ENCODE measurements around the gene KLK14. TPM values are rescaled to one million over a fixed set of nuclear protein-coding genes. Genes with fewer than 3 reads are reported as not detected.

KLK14 gene
- total RNA-seq, 2 experiments from 2014 or later, result 0.61 to 0.76 TPM

DNA sequence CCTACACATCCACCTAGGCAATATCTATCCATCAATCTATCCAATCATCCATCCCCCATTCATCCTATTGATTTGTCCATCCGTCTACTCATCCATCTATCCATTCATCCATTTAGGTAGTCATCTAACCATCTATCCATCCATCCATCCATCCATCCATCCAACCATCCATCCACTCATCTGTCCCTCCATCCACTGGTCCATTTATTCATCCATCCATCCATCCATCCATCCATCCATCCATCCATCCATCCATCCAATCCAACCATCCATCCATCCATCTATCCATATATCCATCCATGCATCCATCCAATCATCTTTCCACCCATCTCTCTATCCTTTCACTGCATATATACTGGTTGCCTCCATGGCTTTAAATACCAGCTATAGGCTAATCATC is 21.7 kb downstream of the KLK14 start:
- DNase-seq, result no peak
- ChIA-PET CTCF (no interaction called here), POLR2A (no interaction called here)
- Mint-ChIP-seq H3K27me3 (peaks cover 27% of the 10 kb centered on the region), H3K4me3 (no peak overlapping the region), H3K9me3 (no peaks in the 10 kb centered on the region), H3K36me3 (no peaks in the 10 kb centered on the region), H3K27ac (no peak overlapping the region), H3K4me1 (ENCODE audit: low read depth) (peaks cover 2% of the 10 kb centered on the region)
- intact Hi-C loops (cut with micrococcal nuclease), result no loop called here

DNA sequence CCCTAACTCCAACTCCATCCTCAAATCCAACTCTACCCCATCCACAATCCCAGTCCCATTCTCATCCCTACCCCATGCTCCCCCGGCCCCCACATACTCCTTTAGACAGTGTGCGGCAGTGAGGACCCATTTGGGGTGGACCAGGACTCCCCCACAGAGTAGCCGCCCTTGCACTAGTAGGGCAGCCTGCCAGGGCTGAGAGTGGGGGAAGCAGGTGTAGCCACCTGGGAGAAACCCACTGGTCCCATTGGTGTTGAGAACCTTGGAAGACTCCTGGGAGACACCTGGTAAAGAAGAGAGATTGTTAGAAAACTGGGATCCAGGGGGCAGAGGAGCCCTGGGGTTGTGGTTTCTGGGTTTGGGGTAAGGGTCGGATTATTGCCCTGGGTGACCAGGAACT is 22.4 kb downstream of the KLK14 start:
- no peak for DNase-seq
- Mint-ChIP-seq H3K36me3 (no peaks in the 10 kb centered on the region), H3K9me3 (no peaks in the 10 kb centered on the region), H3K4me3 (no peak overlapping the region), H3K27me3 (peaks cover 25% of the 10 kb centered on the region), H3K4me1 (ENCODE audit: low read depth) (peaks cover 2% of the 10 kb centered on the region), H3K27ac (no peak overlapping the region)
- intact Hi-C loops (cut with micrococcal nuclease), result no loop called here
- ChIA-PET POLR2A (no interaction called here), CTCF (no interaction called here)

DNA sequence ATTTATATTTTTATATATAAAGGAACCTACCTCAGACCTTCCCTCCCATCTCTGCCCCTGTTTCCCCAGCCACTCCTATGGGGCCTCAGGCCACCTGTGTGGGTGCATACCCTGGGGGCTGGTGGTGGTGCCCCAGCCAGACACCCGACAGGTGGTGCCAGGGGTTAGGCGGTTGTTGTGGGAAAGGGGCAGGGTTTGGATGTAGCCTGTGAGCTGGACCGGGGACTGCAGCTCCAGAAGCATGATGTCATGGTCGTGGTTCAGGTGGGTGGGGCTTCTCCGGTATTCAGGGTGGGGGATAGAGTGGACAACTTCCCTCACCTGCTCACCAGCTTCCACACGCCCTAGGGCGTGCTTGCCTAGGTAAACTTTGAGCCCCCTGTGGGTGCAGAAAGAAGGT is 23.0 kb downstream of the KLK14 start:
- Mint-ChIP-seq H3K27me3 (peaks cover 25% of the 10 kb centered on the region), H3K36me3 (no peaks in the 10 kb centered on the region), H3K27ac (no peak overlapping the region), H3K9me3 (no peaks in the 10 kb centered on the region), H3K4me1 (ENCODE audit: low read depth) (no peaks in the 10 kb centered on the region), H3K4me3 (no peak overlapping the region)
- intact Hi-C loops (cut with micrococcal nuclease), result no loop called here
- DNase-seq, result no peak
- POLR2A ChIA-PET, result no interaction called here
- CTCF ChIA-PET, result no interaction called here

DNA sequence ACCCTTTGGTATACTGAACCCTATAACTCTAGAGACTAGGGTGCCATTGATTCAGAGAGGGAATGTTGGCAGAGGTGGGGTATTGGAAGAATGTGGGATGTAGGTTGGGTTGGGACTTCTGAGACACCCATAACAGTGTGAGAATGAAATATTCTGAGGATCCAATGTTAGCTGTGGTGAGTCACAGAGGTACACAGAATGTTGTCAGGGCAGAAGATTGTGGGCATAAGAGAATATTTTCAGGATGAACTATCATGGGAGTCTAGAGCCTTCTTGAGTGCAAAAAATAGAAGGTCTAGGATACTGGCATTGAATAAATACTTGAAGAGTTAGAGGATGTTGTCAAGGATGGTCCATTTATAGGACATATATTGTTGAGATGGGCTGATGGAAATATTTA is 26.8 kb downstream of the KLK14 start:
- H3K9me3 Mint-ChIP-seq, result no peaks in the 10 kb centered on the region

DNA sequence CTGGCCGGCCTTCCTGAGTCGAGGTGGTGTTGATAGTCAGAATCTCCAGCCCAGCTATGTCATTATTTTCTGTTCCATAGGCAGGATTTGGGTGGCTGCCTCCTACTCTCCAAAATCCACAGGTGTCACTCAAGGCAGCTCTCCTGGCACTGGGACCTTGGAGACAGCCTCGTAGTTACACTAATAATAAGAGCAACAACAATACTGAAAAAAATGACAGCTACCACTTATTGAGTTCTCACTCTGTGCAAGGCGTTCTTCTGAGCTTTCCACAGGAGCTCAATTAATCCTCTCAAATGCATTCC is 35.7 kb downstream of the KLK14 start:
- intact Hi-C loops (cut with micrococcal nuclease), result no loop called here
- no peaks in the 10 kb centered on the region for H3K4me1 Mint-ChIP-seq (ENCODE audit: low read depth)

More for the DNA sequence above, 26.8 kb downstream of the KLK14 start:
- no peaks in the 10 kb centered on the region for H3K36me3 Mint-ChIP-seq
- CTCF ChIA-PET, result no interaction called here
- no peak overlapping the region for H3K27ac Mint-ChIP-seq
- H3K27me3 Mint-ChIP-seq, result peaks cover 20% of the 10 kb centered on the region
- POLR2A ChIA-PET, result no interaction called here
- intact Hi-C loops (cut with micrococcal nuclease), result no loop called here
- H3K4me1 Mint-ChIP-seq (ENCODE audit: low read depth), result no peaks in the 10 kb centered on the region
- DNase-seq, result no peak
- no peak overlapping the region for H3K4me3 Mint-ChIP-seq

DNA sequence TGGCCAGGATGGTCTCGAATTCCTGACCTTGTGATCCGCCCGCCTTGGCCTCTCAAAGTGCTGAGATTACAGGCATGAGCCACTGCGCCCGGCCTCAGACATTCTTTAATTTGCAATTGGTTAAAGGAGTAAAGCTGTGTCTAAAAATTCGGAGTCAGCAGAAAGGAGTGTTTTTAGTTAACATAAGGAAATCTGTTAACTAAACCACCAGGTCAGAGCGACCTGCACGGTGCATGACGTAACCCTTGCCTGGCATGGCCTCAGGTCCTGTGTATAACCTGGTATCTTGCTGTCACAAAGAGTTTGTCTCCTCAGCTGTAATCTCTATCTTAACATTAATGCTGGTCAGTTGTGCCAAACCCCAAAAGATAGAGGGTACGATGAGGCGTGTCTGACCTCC is 38.4 kb downstream of the KLK14 start:
- no peak for DNase-seq
- H3K27ac Mint-ChIP-seq, result no peak overlapping the region
- H3K4me3 Mint-ChIP-seq, result no peak overlapping the region
- no peaks in the 10 kb centered on the region for H3K9me3 Mint-ChIP-seq
- ChIA-PET CTCF (interaction anchor here (1.0 kb wide), 1 partner anchor 170 kb away, joined by 5 read pairs; no protein-coding TSS in a partner anchor), POLR2A (no interaction called here)
- H3K4me1 Mint-ChIP-seq (ENCODE audit: low read depth), result no peaks in the 10 kb centered on the region
- intact Hi-C loops (cut with micrococcal nuclease), result no loop called here
- no peaks in the 10 kb centered on the region for H3K36me3 Mint-ChIP-seq
- peaks cover 6% of the 10 kb centered on the region for H3K27me3 Mint-ChIP-seq

More for the DNA sequence above, 35.7 kb downstream of the KLK14 start:
- Mint-ChIP-seq H3K27ac (no peak overlapping the region), H3K27me3 (peaks cover 11% of the 10 kb centered on the region), H3K36me3 (no peaks in the 10 kb centered on the region), H3K9me3 (no peaks in the 10 kb centered on the region), H3K4me3 (no peak overlapping the region)
- CTCF ChIA-PET, result no interaction called here
- DNase-seq, result no peak
- POLR2A ChIA-PET, result no interaction called here

DNA sequence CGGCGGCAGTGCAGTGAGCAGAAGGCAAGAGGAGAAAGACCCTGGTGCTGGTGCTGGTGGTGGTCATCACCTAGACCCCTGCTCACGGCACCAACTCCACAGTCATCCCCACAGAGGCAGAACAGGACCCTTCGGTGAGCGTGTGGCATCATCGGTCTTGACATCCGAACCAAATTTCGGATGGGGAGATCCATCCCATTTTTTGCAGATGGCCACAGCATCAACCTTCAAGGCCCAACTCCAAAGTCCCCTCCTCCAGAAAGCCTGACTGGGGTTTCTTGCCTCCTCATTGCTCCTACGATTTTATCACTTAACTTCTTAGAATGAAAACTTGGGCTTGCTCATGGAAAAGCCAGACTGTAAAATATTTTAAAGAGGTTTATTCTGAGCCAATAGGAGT is 39.2 kb downstream of the KLK14 start:
- H3K9me3 Mint-ChIP-seq, result no peaks in the 10 kb centered on the region
- H3K27ac Mint-ChIP-seq, result no peak overlapping the region
- CTCF ChIA-PET, result no interaction called here
- intact Hi-C loops (cut with micrococcal nuclease), result no loop called here
- POLR2A ChIA-PET, result no interaction called here
- H3K4me3 Mint-ChIP-seq, result no peak overlapping the region
- H3K36me3 Mint-ChIP-seq, result no peaks in the 10 kb centered on the region
- H3K27me3 Mint-ChIP-seq, result peaks cover 3% of the 10 kb centered on the region
- H3K4me1 Mint-ChIP-seq (ENCODE audit: low read depth), result no peaks in the 10 kb centered on the region
- no peak for DNase-seq

DNA sequence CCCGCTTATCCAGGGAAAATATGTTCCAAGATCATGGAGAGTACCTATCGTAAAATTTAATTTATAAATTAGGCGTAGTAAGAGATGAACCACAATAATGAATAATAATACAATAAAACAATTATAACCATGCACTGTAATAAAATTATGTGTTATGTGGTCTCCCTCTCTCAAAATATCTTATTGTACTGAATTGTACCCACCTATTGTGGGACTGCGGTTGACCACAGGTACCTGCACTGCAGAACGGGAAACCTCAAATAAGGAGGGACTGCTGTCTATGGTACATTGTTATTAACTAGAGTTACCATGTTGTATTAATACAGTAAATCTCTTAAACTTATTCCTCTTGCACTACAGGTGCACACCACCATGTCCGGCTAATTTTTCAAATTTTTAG is 42.5 kb downstream of the KLK14 start:
- Mint-ChIP-seq H3K9me3 (no peaks in the 10 kb centered on the region), H3K27me3 (peaks cover 1% of the 10 kb centered on the region), H3K4me3 (no peak overlapping the region), H3K4me1 (ENCODE audit: low read depth) (no peaks in the 10 kb centered on the region), H3K36me3 (no peaks in the 10 kb centered on the region), H3K27ac (no peak overlapping the region)
- intact Hi-C loops (cut with micrococcal nuclease), result no loop called here
- ChIA-PET POLR2A (no interaction called here), CTCF (no interaction called here)
- DNase-seq, result no peak

DNA sequence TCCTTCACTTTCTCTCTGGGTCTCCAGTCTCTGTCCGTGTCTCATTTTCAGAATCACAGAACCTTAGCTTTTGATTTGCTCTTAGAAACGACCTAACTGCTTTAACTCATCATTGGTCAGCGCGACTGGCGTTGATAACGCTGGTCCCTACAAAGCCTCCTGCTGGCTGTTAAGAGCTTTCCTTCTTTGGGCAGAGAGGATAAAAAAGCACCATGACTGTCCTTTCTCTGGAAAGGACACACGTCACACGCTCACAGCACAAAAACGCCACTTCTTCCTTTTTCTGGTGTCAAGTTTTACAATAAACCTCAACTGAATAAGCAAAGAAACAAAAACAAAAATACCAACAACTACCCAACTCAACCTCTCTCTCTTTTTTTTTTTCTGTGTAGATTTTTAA is 46.2 kb downstream of the KLK14 start:
- Mint-ChIP-seq H3K9me3 (no peaks in the 10 kb centered on the region), H3K36me3 (no peaks in the 10 kb centered on the region), H3K27me3 (peaks cover 6% of the 10 kb centered on the region), H3K4me3 (no peak overlapping the region), H3K4me1 (ENCODE audit: low read depth) (no peaks in the 10 kb centered on the region), H3K27ac (no peak overlapping the region)
- ChIA-PET CTCF (no interaction called here), POLR2A (no interaction called here)
- intact Hi-C loops (cut with micrococcal nuclease), result no loop called here
- no peak for DNase-seq

DNA sequence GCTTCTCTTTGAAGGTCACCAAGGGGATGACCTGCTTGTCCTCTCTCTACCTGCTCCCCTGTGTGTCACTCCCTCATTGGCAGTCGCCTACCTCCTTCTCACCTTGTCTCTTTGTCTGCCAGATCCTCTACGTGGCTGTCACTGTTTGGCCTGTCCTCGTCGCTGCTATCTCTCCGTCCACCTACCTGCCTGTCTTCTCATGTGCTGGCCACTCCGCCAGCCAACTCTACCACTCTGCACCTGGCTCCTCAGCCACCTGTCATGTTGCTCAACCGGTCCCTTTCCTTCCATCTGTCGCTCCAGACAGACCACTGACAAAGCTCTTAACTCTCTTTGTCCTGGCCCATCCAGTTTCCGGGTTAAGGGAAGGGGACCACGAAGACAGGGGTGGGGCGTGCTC is 48.0 kb downstream of the KLK14 start, which contains the start of gene KLK12:
KLK12 (minus strand) TSS at position 299 of the 400 bp plus-strand sequence. CDS start 381 bp downstream, outside the sequence.
- no peak for DNase-seq
- Mint-ChIP-seq H3K27ac (no peak within 1 kb of the TSS), H3K4me3 (no peak within 1 kb of the TSS), H3K27me3 (peaks cover 14% of the 10 kb centered on the region), H3K4me1 (ENCODE audit: low read depth) (no peaks in the 10 kb centered on the region), H3K36me3 (no peaks in the 10 kb centered on the region), H3K9me3 (no peaks in the 10 kb centered on the region)
- CTCF ChIA-PET, result no interaction called here
- intact Hi-C loops (cut with micrococcal nuclease), result no loop called here
- POLR2A ChIA-PET, result no interaction called here

DNA sequence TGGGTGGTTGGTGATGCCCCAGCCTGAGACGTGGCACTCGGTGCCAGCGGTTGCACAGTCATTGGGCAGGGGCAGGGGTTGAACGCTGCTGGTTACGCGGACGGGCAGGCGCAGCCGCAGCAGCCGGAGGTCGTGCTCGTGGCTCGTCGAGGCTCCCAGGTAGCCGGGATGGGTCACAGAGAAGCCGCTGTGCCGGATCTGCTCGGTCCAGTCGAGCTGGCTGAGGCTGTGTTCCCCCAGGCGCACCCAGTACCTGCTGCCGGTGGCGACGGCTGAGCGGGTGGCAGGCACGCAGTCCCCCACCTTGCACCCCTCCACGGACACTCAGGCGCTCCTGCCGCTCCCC is 50.8 kb downstream of the KLK14 start:
- no peaks in the 10 kb centered on the region for H3K36me3 Mint-ChIP-seq
- no peak overlapping the region for H3K4me3 Mint-ChIP-seq
- H3K9me3 Mint-ChIP-seq, result no peaks in the 10 kb centered on the region
- no peak for DNase-seq
- H3K27ac Mint-ChIP-seq, result no peak overlapping the region
- peaks cover 18% of the 10 kb centered on the region for H3K27me3 Mint-ChIP-seq
- intact Hi-C loops (cut with micrococcal nuclease), result no loop called here
- no peaks in the 10 kb centered on the region for H3K4me1 Mint-ChIP-seq (ENCODE audit: low read depth)
- ChIA-PET POLR2A (no interaction called here), CTCF (no interaction called here)

DNA sequence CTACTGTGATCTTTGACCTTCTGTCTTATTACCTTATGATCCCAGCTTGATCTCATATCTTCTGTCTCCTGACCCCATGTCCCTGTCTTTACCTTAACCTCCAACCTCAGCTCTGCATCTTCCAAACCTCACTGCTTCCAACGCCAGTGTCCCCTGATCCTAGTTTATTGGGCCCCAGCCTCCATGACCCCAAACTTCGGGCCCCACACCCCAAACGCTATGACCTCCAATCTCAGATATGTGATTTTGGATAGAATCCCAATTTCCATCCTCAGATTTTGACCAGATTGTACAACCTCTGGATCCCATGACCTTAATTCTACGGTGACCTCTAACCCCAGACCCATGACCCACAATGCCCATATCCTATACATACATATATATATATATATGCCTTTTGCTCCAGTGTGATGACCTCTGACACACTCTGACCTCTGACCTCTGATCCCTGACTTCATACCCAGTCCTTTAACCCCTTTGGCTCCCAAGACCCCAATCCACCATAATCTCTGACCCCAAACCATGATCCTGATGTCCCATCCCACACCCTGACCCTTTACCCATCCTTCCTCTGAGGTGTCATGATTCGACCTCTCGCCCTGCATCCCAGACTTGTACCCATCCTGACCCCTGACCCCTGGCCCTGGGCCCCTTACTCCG is 51.3 kb downstream of the KLK14 start:
- ChIA-PET CTCF (no interaction called here), POLR2A (no interaction called here)
- no peak for DNase-seq
- peaks cover 20% of the 10 kb centered on the region for H3K27me3 Mint-ChIP-seq
- intact Hi-C loops (cut with micrococcal nuclease), result no loop called here
- H3K27ac Mint-ChIP-seq, result no peak overlapping the region
- no peak overlapping the region for H3K4me3 Mint-ChIP-seq
- H3K4me1 Mint-ChIP-seq (ENCODE audit: low read depth), result no peaks in the 10 kb centered on the region
- no peaks in the 10 kb centered on the region for H3K36me3 Mint-ChIP-seq
- H3K9me3 Mint-ChIP-seq, result no peaks in the 10 kb centered on the region

DNA sequence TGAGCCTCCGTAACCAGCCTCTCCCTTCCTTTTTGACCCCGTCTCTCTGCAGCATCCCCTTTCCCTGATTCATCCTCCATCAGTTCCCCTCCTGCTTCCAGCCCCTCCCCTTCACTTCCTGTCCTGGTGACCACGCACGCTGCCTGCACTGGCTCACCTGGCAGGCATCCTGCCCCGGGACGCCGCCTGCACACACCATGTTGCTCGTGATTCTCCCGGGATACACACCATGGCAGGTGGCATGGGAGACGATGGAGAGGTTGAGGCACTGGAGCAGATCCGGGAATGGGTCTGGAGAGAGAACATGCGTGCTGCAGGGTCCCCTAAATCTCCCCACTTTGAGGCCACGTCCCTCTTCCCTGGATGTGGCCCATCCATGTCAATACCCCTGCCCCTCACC is 52.1 kb downstream of the KLK14 start:
- Mint-ChIP-seq H3K27ac (no peak overlapping the region), H3K4me1 (ENCODE audit: low read depth) (no peaks in the 10 kb centered on the region), H3K27me3 (peaks cover 20% of the 10 kb centered on the region), H3K4me3 (no peak overlapping the region), H3K36me3 (no peaks in the 10 kb centered on the region), H3K9me3 (no peaks in the 10 kb centered on the region)
- ChIA-PET CTCF (no interaction called here), POLR2A (no interaction called here)
- no peak for DNase-seq
- intact Hi-C loops (cut with micrococcal nuclease), result no loop called here

DNA sequence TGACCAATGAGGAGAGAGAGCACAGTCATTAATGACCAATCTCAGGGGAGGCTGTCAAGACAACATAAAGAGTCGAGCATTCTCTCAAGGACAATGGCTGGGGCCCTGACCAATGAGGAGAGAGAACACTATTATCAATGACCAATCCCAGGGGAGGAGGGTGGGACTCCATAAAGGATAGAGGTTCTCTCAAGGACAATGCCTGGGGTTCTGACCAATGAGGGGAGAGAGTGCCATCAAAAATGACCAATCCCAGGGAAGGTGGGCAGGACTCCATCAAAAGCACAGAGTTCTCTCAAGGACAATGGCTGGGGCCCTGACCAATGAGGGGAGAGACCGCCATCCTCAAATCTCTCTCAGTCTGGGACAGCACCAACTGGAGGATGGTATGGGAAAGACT is 53.0 kb downstream of the KLK14 start:
- Mint-ChIP-seq H3K4me3 (no peak overlapping the region), H3K9me3 (no peaks in the 10 kb centered on the region), H3K27me3 (peaks cover 21% of the 10 kb centered on the region), H3K36me3 (no peaks in the 10 kb centered on the region), H3K4me1 (ENCODE audit: low read depth) (no peaks in the 10 kb centered on the region), H3K27ac (no peak overlapping the region)
- intact Hi-C loops (cut with micrococcal nuclease), result no loop called here
- ChIA-PET CTCF (no interaction called here), POLR2A (no interaction called here)
- DNase-seq, result no peak
